ENCODE data around the gene FBXL19. TPM values are rescaled to one million over a fixed set of nuclear protein-coding genes. Genes with fewer than 3 reads are reported as not detected.
A peak's percentile ranks its signal among the peaks of the same experiment; 100 is the strongest.

FBXL19 gene
- total and polyA plus RNA-seq, 9 of the 15 experiments (the other 6 are each of a cell fraction or from before 2014, with no cell fraction given): 0.13 to 48.0 (median 13.5) TPM; not detected in 1

DNA sequence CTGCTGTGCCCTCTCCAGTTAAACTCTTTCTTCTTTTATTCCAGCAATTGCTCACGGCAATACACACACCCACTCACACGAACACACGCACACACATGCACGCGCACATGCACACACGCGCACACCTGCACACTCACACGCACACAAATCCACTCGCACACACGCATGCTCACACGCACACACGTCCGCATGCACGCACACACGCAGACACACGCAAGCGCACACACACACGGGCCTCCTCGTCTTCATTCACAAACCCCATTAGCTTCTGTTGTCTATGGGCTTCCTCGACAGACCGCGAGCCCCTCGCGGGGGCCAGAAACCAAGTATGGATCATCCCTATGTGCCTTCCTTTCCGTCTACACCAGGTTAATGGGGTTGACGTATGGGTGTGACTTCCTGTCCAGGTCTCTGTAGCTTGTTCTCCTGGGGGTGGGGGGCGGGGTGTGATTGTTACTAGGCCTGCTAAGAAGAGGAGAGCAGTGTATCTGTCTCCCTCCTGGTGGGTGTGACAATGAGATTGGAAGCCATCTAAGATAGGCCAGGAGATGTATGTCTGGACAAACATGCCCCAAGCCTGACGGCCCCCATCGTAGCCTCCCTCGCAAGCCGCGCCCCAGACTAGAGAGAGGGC is 27.6 kb upstream of the FBXL19 start (continued):
- TF ChIP-seq, protein P1, sequence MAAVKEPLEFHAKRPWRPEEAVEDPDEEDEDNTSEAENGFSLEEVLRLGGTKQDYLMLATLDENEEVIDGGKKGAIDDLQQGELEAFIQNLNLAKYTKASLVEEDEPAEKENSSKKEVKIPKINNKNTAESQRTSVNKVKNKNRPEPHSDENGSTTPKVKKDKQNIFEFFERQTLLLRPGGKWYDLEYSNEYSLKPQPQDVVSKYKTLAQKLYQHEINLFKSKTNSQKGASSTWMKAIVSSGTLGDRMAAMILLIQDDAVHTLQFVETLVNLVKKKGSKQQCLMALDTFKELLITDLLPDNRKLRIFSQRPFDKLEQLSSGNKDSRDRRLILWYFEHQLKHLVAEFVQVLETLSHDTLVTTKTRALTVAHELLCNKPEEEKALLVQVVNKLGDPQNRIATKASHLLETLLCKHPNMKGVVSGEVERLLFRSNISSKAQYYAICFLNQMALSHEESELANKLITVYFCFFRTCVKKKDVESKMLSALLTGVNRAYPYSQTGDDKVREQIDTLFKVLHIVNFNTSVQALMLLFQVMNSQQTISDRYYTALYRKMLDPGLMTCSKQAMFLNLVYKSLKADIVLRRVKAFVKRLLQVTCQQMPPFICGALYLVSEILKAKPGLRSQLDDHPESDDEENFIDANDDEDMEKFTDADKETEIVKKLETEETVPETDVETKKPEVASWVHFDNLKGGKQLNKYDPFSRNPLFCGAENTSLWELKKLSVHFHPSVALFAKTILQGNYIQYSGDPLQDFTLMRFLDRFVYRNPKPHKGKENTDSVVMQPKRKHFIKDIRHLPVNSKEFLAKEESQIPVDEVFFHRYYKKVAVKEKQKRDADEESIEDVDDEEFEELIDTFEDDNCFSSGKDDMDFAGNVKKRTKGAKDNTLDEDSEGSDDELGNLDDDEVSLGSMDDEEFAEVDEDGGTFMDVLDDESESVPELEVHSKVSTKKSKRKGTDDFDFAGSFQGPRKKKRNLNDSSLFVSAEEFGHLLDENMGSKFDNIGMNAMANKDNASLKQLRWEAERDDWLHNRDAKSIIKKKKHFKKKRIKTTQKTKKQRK (IDR thresholded peaks at IDR 0.05; ENCODE audit: borderline replicate concordance, low read depth, low read length): no peak
- no peak for TF ChIP-seq MTF1 (CRISPR knock-in tag; IDR thresholded peaks at IDR 0.05; ENCODE audit: borderline replicate concordance)
- peak; percentile 15 for TF ChIP-seq MEIS2 (IDR thresholded peaks at IDR 0.05; ENCODE audit: partially characterized antibody)
- TF ChIP-seq ZNF785 (CRISPR knock-in tag; IDR thresholded peaks at IDR 0.05): no peak
- TF ChIP-seq FIP1L1 (IDR thresholded peaks at IDR 0.05; ENCODE audit: low read depth, low read length, poor library complexity, severe bottlenecking): no peak
- TF ChIP-seq EWSR1 (IDR thresholded peaks at IDR 0.05; ENCODE audit: borderline replicate concordance, low read depth, partially characterized antibody): no peak
- TF ChIP-seq CHD1 (IDR thresholded peaks at IDR 0.05; ENCODE audit: low read length): no peak
- no peak for TF ChIP-seq RBM34 (IDR thresholded peaks at IDR 0.05; ENCODE audit: borderline replicate concordance, insufficient read depth, low read length)
- no peak for TF ChIP-seq ZNF589 (CRISPR knock-in tag; IDR thresholded peaks at IDR 0.05; ENCODE audit: low read depth)
- no peak for TF ChIP-seq RBM25 (IDR thresholded peaks at IDR 0.05; ENCODE audit: low read depth, low read length, severe bottlenecking)
- TF ChIP-seq ZNF584 (CRISPR knock-in tag; IDR thresholded peaks at IDR 0.05; ENCODE audit: low read depth): no peak
- 0 out of 2 replicates have a peak, but pooled peaks have one; percentile 20 for TF ChIP-seq RB1 (IDR thresholded peaks at IDR 0.05; ENCODE audit: low read depth)
- TF ChIP-seq ZNF354B (CRISPR knock-in tag; IDR thresholded peaks at IDR 0.05): no peak
- no peak for TF ChIP-seq FOXP4 (CRISPR knock-in tag; IDR thresholded peaks at IDR 0.05; ENCODE audit: borderline replicate concordance)
- no peak for TF ChIP-seq SMAD1 (IDR thresholded peaks at IDR 0.05; ENCODE audit: low read depth, low read length, partially characterized antibody)
- TF ChIP-seq MTA2 (IDR thresholded peaks at IDR 0.05; ENCODE audit: low read depth): 0 out of 2 replicates have a peak, but pooled peaks have one; percentile 14
- no peak for TF ChIP-seq ATF2 (CRISPR knock-in tag; IDR thresholded peaks at IDR 0.05)
- TF ChIP-seq CBFA2T3 (IDR thresholded peaks at IDR 0.05): peak; percentile 67
- no peak for TF ChIP-seq ILF3 (IDR thresholded peaks at IDR 0.05; ENCODE audit: borderline replicate concordance)
- no peak for TF ChIP-seq KLF10 (CRISPR knock-in tag; IDR thresholded peaks at IDR 0.05)
- peak; percentile 11; the same call in 1 of the 2 replicates for TF ChIP-seq GATAD2B (IDR thresholded peaks at IDR 0.05; ENCODE audit: borderline replicate concordance)
- peak; percentile 13; the same call in 1 of the 2 replicates for TF ChIP-seq MYBL2 (IDR thresholded peaks at IDR 0.05; ENCODE audit: low read depth)
- no peak for TF ChIP-seq MYBL2 (CRISPR knock-in tag; IDR thresholded peaks at IDR 0.05; ENCODE audit: borderline replicate concordance)

Data from K562 (cell line).